ENCODE data around the gene WDR64. TPM values are rescaled to one million over a fixed set of nuclear protein-coding genes. Genes with fewer than 3 reads are reported as not detected.
"Not testable (repeated sequence)": the region's sequence is repeated elsewhere in the genome, so short reads cannot be mapped to it uniquely, and the experiment has no call there.

Gene WDR64
- total and polyA plus RNA-seq, 2 experiments from 2014 or later, result 0.07 TPM; not detected in 1

DNA sequence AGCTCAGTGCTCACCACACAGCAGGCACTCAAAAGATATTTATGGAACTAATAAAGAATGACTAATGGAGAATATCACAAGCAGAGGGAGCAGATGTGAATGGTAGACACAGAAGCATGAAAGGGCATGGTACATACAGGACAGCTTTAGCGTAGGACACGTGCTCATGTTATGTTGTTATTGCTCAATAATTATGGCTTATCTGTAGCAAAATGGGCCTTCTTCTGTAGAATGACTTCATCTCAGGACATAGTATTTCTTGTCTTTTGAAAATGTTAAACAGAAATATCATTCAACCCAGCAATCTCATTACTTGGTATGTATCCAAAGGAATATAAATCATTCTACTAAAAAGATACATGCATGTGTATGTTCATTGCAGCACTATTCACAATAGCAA is 137.0 kb downstream of the WDR64 start:
- 84% methylated on average over 2 of the region's 2 CpGs for WGBS (ENCODE audit: low lambda C conversion rate, missing lambda C conversion rate)
- Histone ChIP-seq H3K9me2 (replicated peaks; ENCODE audit: insufficient read depth) (no peaks in the 10 kb centered on the region), H3K36me3 (replicated peaks; ENCODE audit: insufficient read depth, low read depth) (no peaks in the 10 kb centered on the region), H3K9me3 (ENCODE audit: low read depth) (no peaks in the 10 kb centered on the region), H4K20me1 (ENCODE audit: insufficient read depth, poor library complexity, severe bottlenecking) (no peaks in the 10 kb centered on the region), H3K4me2 (no peak overlapping the region), H3K4me1 (ENCODE audit: insufficient read depth) (no peaks in the 10 kb centered on the region), H3K79me2 (no peaks in the 10 kb centered on the region), H3K27me3 (no peaks in the 10 kb centered on the region), H3K4me3 (no peak overlapping the region), H2AFZ (no peak overlapping the region), H3K27ac (no peak overlapping the region)
- no peak for TF ChIP-seq EZH2phosphoT487 (IDR thresholded peaks at IDR 0.05; ENCODE audit: low read depth, severe bottlenecking, unreplicated experiment)
- TF ChIP-seq, protein P1, sequence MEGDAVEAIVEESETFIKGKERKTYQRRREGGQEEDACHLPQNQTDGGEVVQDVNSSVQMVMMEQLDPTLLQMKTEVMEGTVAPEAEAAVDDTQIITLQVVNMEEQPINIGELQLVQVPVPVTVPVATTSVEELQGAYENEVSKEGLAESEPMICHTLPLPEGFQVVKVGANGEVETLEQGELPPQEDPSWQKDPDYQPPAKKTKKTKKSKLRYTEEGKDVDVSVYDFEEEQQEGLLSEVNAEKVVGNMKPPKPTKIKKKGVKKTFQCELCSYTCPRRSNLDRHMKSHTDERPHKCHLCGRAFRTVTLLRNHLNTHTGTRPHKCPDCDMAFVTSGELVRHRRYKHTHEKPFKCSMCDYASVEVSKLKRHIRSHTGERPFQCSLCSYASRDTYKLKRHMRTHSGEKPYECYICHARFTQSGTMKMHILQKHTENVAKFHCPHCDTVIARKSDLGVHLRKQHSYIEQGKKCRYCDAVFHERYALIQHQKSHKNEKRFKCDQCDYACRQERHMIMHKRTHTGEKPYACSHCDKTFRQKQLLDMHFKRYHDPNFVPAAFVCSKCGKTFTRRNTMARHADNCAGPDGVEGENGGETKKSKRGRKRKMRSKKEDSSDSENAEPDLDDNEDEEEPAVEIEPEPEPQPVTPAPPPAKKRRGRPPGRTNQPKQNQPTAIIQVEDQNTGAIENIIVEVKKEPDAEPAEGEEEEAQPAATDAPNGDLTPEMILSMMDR (IDR thresholded peaks at IDR 0.05; ENCODE audit: poor library complexity), result no peak
- DNase-seq (ENCODE audit: low spot score), result no peak

DNA sequence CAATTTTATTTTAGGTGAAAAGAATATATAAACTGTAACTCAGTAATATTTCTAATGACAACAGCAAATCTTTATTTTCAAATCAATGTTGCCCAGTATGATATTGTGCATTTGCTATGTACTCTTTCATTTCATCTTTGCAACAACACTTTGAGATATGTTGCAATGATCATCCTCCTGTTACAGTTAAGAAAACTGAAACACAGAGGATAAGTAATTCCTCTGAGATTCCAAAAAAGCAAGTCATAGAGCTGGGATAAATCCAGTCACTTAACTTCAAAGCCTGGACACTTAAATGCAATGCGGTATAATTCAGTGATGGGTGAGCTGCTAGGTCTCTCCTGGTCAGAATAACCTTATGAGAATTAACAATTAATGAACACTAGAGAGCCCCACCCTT is 147.3 kb downstream of the WDR64 start:
- Histone ChIP-seq H3K27me3 (no peaks in the 10 kb centered on the region), H2AFZ (no peak overlapping the region), H3K79me2 (no peaks in the 10 kb centered on the region), H3K27ac (no peak overlapping the region), H3K4me3 (no peak overlapping the region), H4K20me1 (ENCODE audit: insufficient read depth, poor library complexity, severe bottlenecking) (no peaks in the 10 kb centered on the region), H3K9me2 (replicated peaks; ENCODE audit: insufficient read depth) (no peaks in the 10 kb centered on the region), H3K4me1 (ENCODE audit: insufficient read depth) (no peaks in the 10 kb centered on the region), H3K4me2 (no peak overlapping the region), H3K36me3 (replicated peaks; ENCODE audit: insufficient read depth, low read depth) (no peaks in the 10 kb centered on the region), H3K9me3 (ENCODE audit: low read depth) (no peaks in the 10 kb centered on the region)
- DNase-seq (ENCODE audit: low spot score), result no peak
- WGBS (ENCODE audit: low lambda C conversion rate, missing lambda C conversion rate), result 68% methylated on average over 1 of the region's 1 CpG
- TF ChIP-seq EZH2 (IDR thresholded peaks at IDR 0.05; ENCODE audit: borderline replicate concordance) (no peak), EZH2phosphoT487 (IDR thresholded peaks at IDR 0.05; ENCODE audit: low read depth, severe bottlenecking, unreplicated experiment) (no peak)
- TF ChIP-seq, protein P1 (IDR thresholded peaks at IDR 0.05; ENCODE audit: poor library complexity), result no peak

DNA sequence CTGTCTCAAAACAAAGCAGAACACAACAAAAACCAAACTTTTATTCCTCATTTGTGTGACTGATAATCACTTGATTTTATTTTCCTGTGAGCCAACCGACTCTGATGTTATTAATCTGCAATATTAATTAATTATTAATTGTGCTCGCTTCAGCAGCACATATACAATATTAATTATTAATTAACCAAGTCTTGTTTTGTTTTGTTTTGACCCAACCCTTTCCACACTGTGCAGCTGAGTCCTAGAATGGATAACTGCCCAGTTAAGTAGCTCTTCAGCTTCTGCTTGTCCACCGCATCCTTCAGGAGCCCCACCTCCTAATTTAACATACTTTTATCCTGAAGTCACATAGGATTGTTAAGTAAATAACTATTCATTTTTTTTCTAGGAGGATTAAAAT is 148.6 kb downstream of the WDR64 start:
- no peak overlapping the region for H3K27ac ChIP-seq
- H3K4me1 ChIP-seq (ENCODE audit: insufficient read depth), result no peaks in the 10 kb centered on the region
- DNase-seq (ENCODE audit: low spot score), result no peak
- H3K4me2 ChIP-seq, result no peak overlapping the region
- no peak for TF ChIP-seq EZH2 (IDR thresholded peaks at IDR 0.05; ENCODE audit: borderline replicate concordance)
- TF ChIP-seq, protein P1 (IDR thresholded peaks at IDR 0.05; ENCODE audit: poor library complexity), result no peak
- no peak for TF ChIP-seq EZH2phosphoT487 (IDR thresholded peaks at IDR 0.05; ENCODE audit: low read depth, severe bottlenecking, unreplicated experiment)
- no peak overlapping the region for H2AFZ ChIP-seq
- no peaks in the 10 kb centered on the region for H3K79me2 ChIP-seq
- H3K27me3 ChIP-seq, result no peaks in the 10 kb centered on the region
- H3K36me3 ChIP-seq (replicated peaks; ENCODE audit: insufficient read depth, low read depth), result no peaks in the 10 kb centered on the region
- H4K20me1 ChIP-seq (ENCODE audit: insufficient read depth, poor library complexity, severe bottlenecking), result no peaks in the 10 kb centered on the region
- no peaks in the 10 kb centered on the region for H3K9me3 ChIP-seq (ENCODE audit: low read depth)
- H3K9me2 ChIP-seq (replicated peaks; ENCODE audit: insufficient read depth), result no peaks in the 10 kb centered on the region
- WGBS (ENCODE audit: low lambda C conversion rate, missing lambda C conversion rate), result 82% methylated on average over 3 of the region's 3 CpGs
- no peak overlapping the region for H3K4me3 ChIP-seq

DNA sequence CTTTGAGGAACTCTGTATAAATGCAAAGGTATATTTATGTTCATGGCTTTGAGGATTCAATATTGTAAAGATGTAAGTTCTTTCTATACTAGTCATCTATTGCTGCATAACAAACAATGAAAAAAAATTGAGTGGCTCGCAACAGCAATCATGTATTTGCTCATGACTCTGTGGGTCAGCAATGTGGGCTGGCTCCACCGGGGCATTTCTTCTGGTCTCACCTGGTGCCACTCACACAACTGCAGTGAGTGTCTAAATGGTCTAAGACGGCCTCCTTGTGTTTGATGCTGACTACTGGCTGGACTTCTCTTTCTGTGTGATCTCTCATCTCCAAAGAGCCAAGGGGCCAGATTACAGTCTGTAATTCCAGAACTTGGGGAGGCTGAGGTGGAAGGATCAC is 150.8 kb downstream of the WDR64 start:
- no peaks in the 10 kb centered on the region for H3K4me1 ChIP-seq (ENCODE audit: insufficient read depth)
- no peak overlapping the region for H2AFZ ChIP-seq
- no peaks in the 10 kb centered on the region for H4K20me1 ChIP-seq (ENCODE audit: insufficient read depth, poor library complexity, severe bottlenecking)
- no peak overlapping the region for H3K4me3 ChIP-seq
- TF ChIP-seq, protein P1 (IDR thresholded peaks at IDR 0.05; ENCODE audit: poor library complexity), result no peak
- no peak for TF ChIP-seq EZH2phosphoT487 (IDR thresholded peaks at IDR 0.05; ENCODE audit: low read depth, severe bottlenecking, unreplicated experiment)
- TF ChIP-seq EZH2 (IDR thresholded peaks at IDR 0.05; ENCODE audit: borderline replicate concordance), result no peak
- H3K27me3 ChIP-seq, result no peaks in the 10 kb centered on the region
- no peaks in the 10 kb centered on the region for H3K36me3 ChIP-seq (replicated peaks; ENCODE audit: insufficient read depth, low read depth)
- no peaks in the 10 kb centered on the region for H3K9me3 ChIP-seq (ENCODE audit: low read depth)
- no peak overlapping the region for H3K27ac ChIP-seq
- no peaks in the 10 kb centered on the region for H3K79me2 ChIP-seq
- DNase-seq (ENCODE audit: low spot score), result no peak
- H3K9me2 ChIP-seq (replicated peaks; ENCODE audit: insufficient read depth), result no peaks in the 10 kb centered on the region
- WGBS (ENCODE audit: low lambda C conversion rate, missing lambda C conversion rate), result 91% methylated on average over 3 of the region's 3 CpGs
- H3K4me2 ChIP-seq, result no peak overlapping the region

DNA sequence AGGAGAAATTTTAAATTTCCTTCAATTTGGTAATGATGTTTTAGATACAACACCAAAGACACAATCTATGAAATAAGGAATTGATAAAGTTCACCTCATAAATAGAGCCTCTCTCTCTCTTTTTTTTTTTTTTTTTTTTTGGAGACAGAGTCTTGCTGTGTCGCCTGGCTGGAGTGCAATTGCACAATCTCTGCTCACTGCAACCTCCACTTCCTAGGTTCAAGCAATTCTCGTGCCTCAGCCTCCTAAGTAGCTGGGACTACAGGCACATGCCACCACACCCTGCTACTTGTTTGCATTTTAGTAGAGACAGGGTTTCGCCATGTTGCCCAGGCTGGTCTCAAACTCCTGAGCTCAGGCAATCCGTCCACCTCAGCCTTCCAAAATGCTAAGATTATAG is 152.6 kb downstream of the WDR64 start:
- H4K20me1 ChIP-seq (ENCODE audit: insufficient read depth, poor library complexity, severe bottlenecking); H3K9me2 ChIP-seq (replicated peaks; ENCODE audit: insufficient read depth); H3K27me3 ChIP-seq; H2AFZ ChIP-seq; H3K4me1 ChIP-seq (ENCODE audit: insufficient read depth); DNase-seq (ENCODE audit: low spot score); H3K4me3 ChIP-seq; H3K4me2 ChIP-seq; H3K79me2 ChIP-seq; H3K9me3 ChIP-seq (ENCODE audit: low read depth); H3K36me3 ChIP-seq (replicated peaks; ENCODE audit: insufficient read depth, low read depth); H3K27ac ChIP-seq: not testable (repeated sequence)
- WGBS (ENCODE audit: low lambda C conversion rate, missing lambda C conversion rate), result 81% methylated on average over 4 of the region's 4 CpGs

All from hepatocyte (in vitro differentiated cells).